ENCODE results near the gene PLXNB3. TPM values are rescaled to one million over a fixed set of nuclear protein-coding genes. Genes with fewer than 3 reads are reported as not detected.
A peak's percentile ranks its signal among the peaks of the same experiment; 100 is the strongest.

The PLXNB3 gene
- total RNA-seq = 99.1 TPM

GRCh38 chrX:153763989-153764755 lies at the start of gene PLXNB3:
TSS of gene PLXNB3 (plus strand) at chrX:153764249. CDS start at chrX:153765536, 1,287 bp downstream.
- Histone ChIP-seq H3K4me1 (peaks cover 0 to 8% of the 10 kb centered on the region in 2 donors), H3K4me3 (peak within 1 kb of the TSS; percentile 31 to 56), H3K27me3 (no peaks in the 10 kb centered on the region), H3K36me3 (no peaks in the 10 kb centered on the region), H3K9me3 (no peaks in the 10 kb centered on the region), H3K27ac (peak within 1 kb of the TSS; percentile 58 to 59)
- peak; percentile 32 to 90 for DNase-seq (ENCODE audit: low spot score in 2 of 2)
- TF ChIP-seq CTCF (IDR thresholded peaks at IDR 0.05) = peak; percentile 81 to 87 (median 82)
- intact Hi-C loops (cut with DNase I) = loop anchor here (1.0 kb wide), 1 partner anchor 189 kb away; no protein-coding TSS in a partner anchor

GRCh38 chrX:153714256-153714655 lies 49.8 kb upstream of the PLXNB3 start:
- Histone ChIP-seq H3K27me3 (no peaks in the 10 kb centered on the region), H3K4me3 (no peak overlapping the region), H3K4me1 (no peaks in the 10 kb centered on the region), H3K9me3 (no peaks in the 10 kb centered on the region), H3K36me3 (peaks cover 10 to 42% of the 10 kb centered on the region in 2 donors), H3K27ac (no peak overlapping the region)
- no peak for DNase-seq (ENCODE audit: low spot score in 2 of 2)
- intact Hi-C loops (cut with DNase I) = no loop called here
- no peak for TF ChIP-seq CTCF (IDR thresholded peaks at IDR 0.05)

GRCh38 chrX:153717445-153717844 lies 46.6 kb upstream of the PLXNB3 start:
- no peak for DNase-seq (ENCODE audit: low spot score in 2 of 2)
- Histone ChIP-seq H3K27me3 (no peaks in the 10 kb centered on the region), H3K4me3 (no peak overlapping the region), H3K27ac (no peak overlapping the region), H3K9me3 (no peaks in the 10 kb centered on the region), H3K4me1 (no peaks in the 10 kb centered on the region), H3K36me3 (peaks cover 21 to 53% of the 10 kb centered on the region in 2 donors)
- TF ChIP-seq CTCF (IDR thresholded peaks at IDR 0.05) = no peak
- intact Hi-C loops (cut with DNase I) = no loop called here

- Histone ChIP-seq H3K27ac (no peak overlapping the region), H3K36me3 (peaks cover 21 to 42% of the 10 kb centered on the region in 2 donors), H3K27me3 (no peaks in the 10 kb centered on the region), H3K9me3 (no peaks in the 10 kb centered on the region), H3K4me1 (no peaks in the 10 kb centered on the region), H3K4me3 (no peak overlapping the region)
- no peak for TF ChIP-seq CTCF (IDR thresholded peaks at IDR 0.05)
- intact Hi-C loops (cut with DNase I) = no loop called here
- no peak for DNase-seq (ENCODE audit: low spot score in 2 of 2)
These were observed 44.8 kb upstream of the PLXNB3 start for GRCh38 chrX:153719238-153719637.

- no peaks in the 10 kb centered on the region for H3K4me1 ChIP-seq
- no peak overlapping the region for H3K27ac ChIP-seq
- H3K27me3 ChIP-seq = no peaks in the 10 kb centered on the region
- no peak for DNase-seq (ENCODE audit: low spot score in 2 of 2)
- H3K9me3 ChIP-seq = no peaks in the 10 kb centered on the region
- no peak for TF ChIP-seq CTCF (IDR thresholded peaks at IDR 0.05)
- H3K36me3 ChIP-seq = peaks cover 21 to 38% of the 10 kb centered on the region in 2 donors
- intact Hi-C loops (cut with DNase I) = loop anchor here (5.0 kb wide), 1 partner anchor 32 kb away; the partner anchor contains the start of gene SLC6A8
- no peak overlapping the region for H3K4me3 ChIP-seq
These were observed 44.3 kb upstream of the PLXNB3 start for GRCh38 chrX:153719701-153720100.
